ENCODE measurements around the gene HOXA4.
A peak's percentile ranks its signal among the peaks of the same experiment; 100 is the strongest.

- peak; percentile 55 to 73 for TF ChIP-seq POLR2A (IDR thresholded peaks at IDR 0.05)
- TF ChIP-seq CTCF (IDR thresholded peaks at IDR 0.05), result peak in 2 of 4 experiments; percentile 10 to 29
These were observed 34.8 kb upstream of the HOXA4 start, which contains the start of gene HOXA9 for GRCh38 chr7:27165089-27165995.
